Fibroblast of skin of scalp (primary cell): ENCODE data around the gene TSPAN18.
A peak's percentile ranks its signal among the peaks of the same experiment; 100 is the strongest.

Source experiments
- DNase-seq: peaks from one replicate; pipeline ENCODE4 v3.0.0-alpha.2; 2013

Gene TSPAN18

DNA sequence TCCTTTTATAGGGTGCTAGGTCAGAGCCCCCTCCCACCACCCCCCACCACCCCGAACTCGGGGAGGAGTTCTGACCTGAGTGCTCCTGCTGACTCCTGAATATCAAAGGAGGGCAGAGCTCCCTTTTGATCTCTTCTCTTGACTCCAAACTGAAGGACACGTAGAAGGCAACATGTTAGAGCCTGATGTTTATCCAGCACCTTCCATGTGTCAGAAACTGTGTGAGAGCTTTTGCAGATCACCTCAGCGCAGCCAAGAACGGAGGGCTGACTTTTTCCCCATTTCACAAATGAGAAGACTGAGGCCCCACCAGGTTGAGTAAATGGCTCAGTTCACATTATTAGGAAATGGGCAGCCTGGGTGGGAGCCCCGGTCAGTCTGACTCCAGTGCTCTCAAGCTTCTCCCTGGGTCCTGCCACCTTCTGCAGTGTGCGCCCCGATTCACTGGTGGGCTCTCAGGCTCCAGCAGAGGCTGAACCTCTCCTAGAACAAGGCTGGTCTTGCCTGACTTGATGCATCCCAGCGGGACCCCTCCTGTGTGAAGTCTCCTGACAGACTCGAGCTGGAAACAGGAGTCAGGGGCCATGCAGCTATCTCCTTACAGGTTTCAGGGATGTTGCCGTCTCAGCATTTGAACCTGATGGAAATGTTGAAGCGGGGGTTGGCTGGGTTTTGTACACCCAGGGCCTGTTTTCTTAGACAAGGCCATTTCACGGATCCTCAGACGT, 98.5 kb downstream of the TSPAN18 start:
- DNase-seq: no peak

DNA sequence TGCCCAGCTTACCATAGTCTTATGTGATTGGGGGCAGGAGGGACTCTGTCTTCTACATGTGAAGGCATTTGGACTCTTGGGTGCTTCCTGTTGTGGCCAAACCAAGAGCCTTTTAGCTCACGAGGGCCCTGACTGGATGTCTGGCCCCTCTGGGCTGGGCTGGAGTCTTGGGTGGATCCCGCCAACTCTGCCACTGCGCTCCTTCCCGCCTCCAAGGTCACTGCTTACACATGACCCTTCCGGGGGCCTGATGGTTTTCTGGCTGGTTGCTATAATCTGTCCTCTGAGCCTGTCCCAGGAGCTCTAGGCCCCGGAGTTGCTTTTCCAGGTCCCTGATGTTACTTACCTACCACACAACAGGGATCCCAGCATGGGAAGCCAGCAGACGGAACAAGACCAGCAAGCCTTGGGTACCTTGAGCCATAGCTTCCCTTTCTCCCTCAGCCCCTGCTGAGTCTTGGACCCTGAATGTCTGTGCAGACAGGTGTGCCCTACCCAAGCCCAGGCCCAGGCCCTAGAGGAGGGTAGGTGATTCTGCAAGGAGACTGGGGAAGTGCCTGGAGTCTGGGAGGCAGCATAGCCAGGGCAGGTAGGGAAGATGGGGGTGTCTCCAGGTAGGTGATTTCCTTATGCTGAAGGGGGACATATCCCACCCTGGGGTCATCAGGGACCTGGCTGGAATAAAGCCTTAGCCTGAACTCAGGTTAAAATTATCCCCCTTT, 100.3 kb downstream of the TSPAN18 start:
- no peak for DNase-seq

DNA sequence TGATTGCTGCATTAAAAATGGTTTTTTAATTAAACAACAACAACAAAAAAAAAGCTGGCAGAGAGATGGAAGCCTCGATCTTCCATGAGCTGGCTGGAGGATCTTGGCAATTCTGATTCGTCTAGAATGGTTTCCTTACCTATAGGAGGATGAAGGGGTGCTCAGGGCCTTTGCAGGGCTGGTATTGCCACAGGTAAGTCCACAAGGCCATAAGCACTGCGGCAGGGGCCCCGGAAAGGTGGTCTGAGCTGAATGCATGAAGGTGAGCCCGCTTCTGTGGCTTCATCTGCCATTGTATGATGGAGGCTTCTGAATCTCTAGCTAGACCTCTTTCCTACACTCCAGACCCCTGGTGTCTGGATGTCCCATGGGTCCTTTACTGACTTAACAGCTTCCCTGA, 101.5 kb downstream of the TSPAN18 start:
- DNase-seq: no peak

DNA sequence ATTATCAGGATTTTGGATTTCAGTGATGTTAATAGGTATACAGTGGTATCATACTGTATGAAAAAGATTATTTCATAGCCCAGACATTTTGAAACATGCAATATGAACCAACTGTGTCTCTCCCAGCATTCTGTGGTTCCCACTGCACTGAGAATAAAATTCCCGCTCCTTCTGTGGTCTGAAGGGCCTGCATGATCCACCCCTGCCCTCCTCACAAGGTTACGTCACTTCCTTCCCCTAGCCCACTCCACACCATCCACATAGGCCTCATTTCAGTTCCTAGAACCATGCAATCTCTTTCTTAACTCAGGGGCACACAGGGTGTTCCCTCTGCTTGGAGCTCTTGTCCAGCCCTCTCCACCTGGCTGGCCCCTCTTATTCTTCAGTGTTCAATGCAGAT, 103.1 kb downstream of the TSPAN18 start:
- no peak for DNase-seq

DNA sequence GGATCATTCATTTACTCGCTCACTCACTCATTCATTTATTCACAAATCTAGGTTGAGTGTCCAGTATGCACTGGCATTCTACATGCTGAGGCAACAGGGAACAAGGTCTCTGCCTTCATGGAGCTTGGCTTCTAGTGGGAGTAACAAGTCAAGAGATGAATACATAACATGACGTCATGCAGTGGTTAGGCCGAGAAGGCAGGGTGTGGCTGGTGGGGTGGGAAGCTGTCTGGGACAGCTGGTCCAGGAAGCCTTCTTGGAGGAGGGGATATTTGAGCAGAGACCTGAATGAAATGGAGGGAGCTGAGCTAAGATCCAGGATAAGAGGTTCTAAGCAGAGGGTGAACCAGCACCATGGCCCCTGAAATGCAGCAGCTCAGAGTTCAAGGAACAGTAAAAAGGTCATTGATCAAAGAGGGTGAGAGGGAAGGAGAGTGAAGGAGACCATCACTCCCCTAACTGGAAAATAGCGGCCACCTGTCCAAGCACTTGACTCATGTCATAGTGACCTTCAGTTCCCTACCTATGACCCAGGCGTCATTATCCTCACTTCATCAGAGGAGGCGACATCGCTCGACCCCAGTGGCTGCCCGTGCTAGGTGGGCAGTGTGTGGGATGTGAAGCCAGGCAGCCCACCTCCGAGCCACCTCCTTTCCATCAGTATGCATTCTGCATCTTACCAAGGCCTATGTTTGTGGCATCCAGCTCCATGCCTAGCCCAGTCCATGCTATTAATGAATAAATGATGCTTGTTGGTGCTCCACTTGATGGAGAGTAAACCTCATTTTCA, 105.0 kb downstream of the TSPAN18 start:
- no peak for DNase-seq

DNA sequence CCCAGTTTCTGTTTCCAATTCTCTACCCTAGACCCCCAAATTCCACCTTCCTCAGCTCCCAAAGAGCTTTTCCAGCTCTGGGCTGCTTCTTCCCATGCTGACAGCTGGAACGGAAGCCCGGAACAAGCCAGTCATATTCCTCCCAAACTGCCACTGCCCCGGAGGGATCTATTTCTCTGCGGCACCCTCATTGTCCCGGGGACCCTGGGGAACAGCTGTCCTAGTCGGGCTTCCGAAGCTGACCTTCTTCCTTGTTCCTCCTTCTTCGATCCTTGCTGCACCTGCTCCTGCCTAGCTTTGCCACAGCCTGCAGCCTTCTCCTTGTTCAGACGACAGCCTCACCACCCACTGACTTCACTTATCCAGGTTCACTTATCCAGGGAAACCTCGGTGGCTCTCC, 105.7 kb downstream of the TSPAN18 start:
- DNase-seq: no peak

DNA sequence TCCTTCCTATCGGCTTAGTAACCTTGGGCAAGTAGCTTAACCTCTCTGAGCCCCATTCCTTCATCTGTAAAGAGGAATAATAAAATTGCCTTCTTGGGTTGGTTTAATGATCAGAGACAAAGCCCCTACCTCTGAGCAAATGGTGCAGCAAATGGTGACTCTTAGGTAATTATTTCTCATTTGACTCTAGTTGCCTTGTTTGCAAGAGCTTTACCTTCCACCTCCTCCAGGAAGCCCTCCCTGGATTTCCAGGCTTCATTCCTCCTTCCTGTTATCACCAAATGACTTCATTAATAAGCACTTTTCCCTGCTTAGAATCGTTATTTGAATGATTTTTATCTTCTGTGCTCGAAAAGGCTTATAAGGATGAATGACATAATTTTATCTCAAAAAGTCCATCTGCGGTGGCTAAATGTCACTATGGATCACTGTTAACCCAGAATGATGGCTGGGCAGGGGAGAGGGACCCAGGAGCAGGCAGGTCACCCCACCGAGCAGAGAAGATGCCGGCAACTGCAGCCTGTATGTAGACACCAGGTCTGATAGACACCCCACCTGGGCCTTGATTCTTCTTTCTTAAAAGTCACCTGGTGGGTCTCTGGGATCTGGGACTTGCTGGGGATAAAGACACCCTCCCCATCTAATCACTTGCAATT, 106.6 kb downstream of the TSPAN18 start:
- no peak for DNase-seq

DNA sequence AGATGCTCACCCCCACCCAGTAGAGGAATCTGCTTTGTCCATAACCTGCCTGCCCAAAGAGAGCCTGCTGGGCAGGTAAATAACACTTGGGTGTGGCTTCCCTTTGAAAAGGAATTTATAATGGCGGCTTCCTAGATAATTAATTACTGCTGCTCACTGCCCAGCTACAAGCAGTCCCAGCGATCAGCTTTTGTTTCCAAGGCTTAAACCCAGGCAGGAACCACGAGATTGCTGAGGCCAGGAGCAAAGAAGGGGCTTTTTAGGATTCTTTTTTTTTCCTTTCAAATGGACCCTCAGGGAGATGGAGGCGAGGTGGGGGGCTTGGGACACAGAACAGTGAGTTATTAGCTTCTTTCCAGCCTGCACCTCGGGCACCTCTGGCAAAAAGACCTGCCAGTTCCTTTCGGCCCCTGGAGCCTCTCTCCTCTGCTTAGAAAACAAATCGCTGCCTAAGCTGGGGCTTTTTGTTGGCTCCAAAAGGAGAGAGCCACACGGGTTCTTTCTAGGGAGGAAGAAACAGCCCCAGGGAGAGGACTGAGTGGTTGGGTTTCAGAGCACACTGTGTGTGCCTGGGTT, 107.2 kb downstream of the TSPAN18 start:
- no peak for DNase-seq

DNA sequence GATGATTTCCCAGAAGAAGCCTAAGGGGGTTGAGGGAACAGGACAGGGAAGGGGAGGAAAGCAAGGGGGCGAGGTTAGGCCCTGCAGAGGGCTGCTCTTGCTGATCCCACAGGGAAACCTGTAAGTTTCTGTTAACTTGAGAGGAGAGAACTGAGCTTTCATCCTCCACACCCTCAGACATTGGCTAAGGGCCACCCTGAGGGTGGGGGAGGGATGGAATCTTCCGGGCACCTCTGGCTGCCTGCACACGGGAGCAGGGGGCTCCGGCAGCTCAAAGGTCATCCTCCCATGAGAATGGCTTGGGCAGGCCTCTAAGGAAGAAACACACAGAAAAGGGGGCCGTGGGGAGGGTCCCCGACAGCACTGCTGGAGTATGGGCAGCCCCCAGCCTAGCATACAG, 108.1 kb downstream of the TSPAN18 start:
- DNase-seq: no peak

DNA sequence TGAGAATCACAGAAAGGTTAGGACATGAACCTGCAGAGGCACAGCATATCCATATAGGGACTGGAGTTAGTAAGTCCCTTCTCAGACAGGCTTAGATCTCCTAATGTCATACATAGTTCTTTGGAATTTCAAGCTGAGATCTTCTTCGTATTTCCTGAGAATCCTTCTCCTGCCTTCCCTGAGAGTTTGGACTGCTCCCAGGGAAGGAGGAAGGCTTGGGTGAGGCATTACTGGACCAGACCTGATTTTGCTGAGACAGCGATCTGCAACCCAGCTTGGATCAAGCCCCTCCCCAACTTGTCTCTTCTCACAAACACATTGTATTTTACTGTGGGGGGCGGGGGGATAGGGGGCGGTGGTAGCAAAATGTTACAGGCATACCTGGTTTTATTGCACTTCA, 108.5 kb downstream of the TSPAN18 start:
- peak; percentile 44 for DNase-seq

DNA sequence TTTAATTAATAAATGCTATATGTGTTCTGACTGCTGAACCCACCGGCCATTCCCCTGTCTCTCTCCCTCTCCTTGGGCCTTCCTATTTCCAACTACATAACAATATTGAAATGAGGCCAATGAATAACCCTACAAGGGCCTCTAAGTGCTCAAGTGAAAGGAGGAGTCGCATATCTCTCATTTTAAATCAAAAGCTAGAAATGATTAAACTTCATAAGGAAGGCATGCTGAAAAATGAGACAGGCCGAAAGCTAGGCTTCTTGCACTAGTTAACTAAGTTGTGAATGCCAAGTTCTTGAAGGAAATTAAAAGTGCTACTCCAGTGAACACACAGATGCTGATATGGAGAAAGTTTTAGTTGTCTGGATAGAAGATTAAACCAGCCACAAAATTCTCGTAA, 109.2 kb downstream of the TSPAN18 start:
- DNase-seq: no peak

DNA sequence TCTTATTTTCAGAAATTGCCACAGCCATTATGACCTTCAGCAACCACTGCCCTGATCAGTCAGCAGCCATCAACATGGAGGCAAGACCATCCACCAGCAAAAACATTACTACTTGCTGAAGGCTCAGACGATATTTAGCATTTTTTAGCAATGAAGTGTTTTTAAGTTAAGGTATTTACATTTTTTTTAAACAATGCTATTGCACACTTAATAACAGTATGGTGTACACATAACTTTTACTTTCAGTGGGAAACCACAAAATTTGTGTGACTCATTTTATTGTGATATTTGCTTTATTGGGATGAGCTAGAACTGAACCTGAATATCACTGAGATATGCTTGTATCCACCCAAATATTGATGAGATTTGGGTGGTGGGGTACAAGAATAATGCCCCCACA, 110.9 kb downstream of the TSPAN18 start:
- DNase-seq: peak; percentile 84

DNA sequence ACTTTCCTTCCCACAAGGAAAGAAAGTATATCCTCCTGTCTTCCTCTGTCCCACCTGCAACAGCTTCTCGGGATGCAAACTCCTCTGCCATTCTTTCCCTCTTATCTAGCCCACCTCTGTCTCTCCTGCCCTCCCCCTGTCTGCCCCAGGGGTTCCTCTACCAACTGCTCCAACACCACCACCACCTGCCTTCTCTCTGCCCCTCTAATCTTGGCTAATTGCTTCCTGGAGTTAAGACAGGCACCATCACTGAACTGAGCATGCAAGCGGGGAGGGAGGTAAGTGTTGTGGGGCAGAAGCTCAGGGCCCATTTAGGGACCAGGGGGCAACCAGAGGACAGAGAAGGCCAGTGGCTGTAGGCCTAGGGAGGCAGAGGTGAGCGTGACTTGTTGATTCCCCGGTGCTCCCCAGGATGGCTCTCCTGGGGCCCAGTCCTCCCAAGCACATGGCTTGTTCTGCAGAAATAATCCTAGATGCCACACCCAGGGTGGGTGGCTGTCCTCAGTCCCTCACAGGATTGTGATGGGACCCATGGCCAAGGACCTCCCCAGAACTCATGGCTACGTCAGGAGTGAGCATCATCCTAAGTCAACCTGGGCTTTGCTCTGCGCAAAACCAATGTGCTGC, 112.8 kb downstream of the TSPAN18 start:
- DNase-seq: no peak

DNA sequence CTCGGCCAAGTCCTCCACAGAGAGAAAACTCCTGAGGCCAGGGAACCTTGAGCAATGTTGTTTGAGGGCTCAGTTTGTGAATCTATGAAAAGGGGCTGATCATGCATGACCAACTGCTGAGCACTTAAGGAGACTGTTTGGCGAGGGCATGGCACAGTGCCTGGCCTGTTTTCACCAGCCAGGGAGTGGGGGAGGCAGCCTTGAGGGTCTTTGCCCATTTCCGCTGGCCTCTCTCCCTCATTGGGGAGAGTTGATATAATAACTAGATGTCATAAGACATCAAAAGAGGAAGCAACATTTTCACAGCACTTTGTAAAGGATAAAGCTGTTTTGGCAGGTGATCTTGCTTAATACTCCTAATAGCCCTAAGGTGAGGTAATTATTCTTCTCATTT, 113.3 kb downstream of the TSPAN18 start:
- no peak for DNase-seq

DNA sequence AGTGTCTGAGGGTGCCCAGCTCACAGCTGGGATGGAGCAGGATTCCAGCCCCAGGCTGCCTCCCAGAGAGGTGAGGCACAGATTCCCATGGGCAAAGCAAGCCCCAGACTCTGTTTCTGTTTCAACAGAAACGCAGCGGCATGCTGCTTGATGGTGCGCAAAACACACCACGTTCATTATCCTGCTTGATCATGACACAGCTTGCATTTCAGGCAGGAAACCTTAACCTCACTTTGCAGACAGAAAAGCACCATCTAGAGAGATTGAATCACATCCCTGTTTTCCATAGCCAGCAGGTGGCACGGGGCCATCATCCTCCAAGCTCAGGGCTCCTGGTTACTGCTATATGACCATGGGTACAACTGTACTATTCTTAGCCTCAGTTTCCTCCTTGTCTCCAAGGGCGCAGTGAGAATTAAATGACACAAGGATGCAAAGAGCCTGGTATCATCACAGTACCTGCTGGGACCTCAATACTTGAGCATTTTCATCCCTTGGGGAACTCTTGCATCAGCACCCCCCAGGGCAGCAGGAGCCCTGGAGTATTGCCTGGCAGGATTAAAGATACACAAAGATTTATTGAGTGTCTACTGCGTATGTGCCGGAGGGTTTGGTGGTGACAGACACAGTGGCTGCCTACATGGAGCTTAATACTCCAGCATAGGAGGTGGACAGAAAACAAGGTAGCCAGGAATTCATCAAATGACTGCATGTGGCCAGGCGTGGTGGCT, 113.9 kb downstream of the TSPAN18 start:
- DNase-seq: no peak

DNA sequence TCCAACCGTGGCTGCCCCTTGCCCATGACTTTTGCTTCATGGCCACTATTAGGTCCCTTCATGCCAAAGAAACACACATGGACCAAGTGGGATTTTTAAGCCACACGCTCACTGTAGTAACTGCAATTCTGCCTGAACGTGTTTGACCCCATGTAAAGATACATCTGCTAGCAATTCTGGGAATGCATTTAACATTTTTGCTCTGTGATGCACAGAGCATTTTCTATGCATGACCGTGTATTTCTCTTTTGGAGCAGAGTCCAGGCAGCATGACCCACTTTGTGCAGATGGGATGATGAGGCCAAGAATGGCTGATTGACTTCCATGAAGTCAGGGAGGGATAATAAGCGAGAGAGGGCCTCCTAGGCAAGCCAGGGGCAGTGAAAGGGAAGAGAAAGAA, 115.5 kb downstream of the TSPAN18 start:
- DNase-seq: peak; percentile 97

DNA sequence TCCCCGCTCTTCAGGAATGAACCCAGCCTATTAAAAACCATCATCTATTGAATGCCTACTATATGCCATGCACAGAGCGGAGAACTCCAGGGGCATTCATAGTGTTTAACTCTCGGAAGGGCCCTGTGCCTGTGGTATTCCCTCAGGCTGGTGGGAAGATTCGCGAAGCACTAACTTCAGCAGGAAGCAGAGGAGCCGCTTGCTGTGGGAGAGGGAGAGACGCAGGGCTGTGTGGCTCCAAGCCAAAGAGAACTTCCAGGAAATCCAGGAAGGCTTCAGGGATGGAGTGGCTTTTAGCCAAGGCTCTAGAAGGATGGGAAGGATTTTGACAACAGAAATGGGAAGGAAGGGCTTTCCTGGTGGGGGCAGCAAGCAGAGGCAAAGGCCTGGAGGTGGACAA, 120.1 kb downstream of the TSPAN18 start:
- DNase-seq: no peak

DNA sequence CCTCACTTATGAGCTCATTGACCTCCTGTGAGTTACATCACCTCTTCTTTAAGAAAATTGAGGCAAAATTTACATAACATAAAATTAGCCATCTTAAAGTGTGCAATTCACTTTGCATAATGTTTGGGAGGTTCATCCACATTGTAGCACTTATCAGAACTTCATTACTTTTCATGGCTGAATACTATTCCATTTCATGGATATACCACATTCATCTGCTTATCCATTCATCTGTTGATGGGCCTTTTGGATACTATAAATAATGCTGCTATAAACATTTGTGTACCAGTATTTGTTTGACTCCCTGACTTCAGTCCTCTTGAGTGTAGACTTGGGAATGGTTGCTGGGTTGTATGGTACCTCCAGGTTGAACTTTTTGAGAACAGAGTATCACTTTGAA, 120.6 kb downstream of the TSPAN18 start:
- DNase-seq: no peak

DNA sequence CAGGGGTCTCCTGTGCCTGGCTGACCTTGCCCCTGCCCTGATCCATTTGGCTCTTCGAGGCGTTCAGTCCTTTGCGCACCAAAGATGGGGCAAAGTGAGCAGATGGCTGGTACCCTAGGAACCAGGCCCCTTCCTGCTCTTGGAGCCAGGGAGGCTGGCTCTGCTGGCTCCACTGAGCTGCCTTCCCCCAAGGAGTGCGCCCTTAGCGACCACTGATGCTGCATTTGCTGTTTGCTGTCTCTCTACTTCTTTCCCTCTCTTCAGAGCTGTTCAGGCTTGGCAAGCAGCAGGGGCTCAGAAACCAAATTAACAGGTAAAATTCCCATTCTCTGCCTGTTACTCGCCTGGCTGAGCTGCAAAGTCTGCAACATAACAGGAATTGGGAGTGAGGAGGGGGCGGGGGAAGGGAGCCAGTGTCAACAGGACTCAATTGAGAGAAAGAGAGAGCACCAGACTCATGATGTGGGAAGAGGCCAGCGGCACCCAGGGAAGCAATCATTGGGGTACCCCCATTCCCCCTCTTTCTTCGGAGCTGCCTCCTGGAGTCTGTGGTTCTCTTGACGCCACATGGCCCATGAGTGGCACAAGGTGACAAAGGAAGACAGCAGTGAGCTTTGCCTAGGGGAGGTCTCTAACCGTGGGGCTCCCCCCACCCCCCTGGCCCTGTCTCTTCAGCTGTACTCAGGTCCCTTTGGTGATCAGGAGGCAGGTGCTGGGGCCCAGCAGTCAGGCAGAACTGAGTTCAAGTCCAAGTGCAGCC, 121.6 kb downstream of the TSPAN18 start:
- no peak for DNase-seq

DNA sequence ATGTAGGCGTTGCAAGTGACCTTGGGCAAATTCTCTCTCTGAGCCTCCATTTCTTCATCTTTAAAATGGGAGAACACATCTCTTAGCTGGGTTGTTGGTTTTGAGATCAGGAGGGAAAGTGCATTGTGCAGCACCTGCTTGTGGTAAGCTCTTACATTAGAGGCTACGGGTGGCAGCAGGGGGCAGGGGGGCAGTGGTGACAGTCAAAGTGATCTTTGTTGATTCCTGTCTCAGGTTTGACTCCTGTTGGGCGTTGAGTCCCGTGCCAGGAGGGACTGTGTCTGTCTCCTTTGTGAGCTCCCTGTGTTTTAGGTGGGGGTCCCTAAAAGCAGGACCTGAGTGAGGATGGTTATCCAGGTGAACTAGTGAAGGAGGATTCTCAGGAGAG, 122.2 kb downstream of the TSPAN18 start:
- no peak for DNase-seq

DNA sequence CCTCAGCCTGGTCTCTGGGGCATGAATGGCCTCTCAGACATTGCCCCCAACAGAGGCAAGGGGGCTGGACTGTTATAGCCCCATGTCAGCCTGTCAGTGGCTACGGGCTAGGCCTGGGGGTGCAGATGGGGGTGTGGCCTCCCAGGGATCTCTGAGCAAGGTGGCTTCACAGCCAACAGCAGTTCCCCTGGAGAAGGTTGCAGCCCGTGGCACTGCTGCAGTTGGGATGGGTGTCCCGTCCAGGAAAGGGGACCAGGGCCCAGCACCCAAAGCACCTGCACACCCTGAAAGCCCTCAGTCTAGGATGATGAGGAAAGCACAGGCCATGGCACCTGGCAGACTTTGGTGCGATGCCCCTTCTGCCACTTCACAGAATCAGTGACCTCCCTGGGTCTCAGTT, 122.7 kb downstream of the TSPAN18 start:
- no peak for DNase-seq
